HEK293T (cell line): ENCODE measurements around the gene LCN15.

ENCODE experiments used
- BHLHE40 ChIP-seq: fragments of 450-650 bp; IDR thresholded peaks from 2 replicates; pipeline ENCODE4 v1.6.1; 2016; ENCODE audit warnings: mild to moderate bottlenecking, moderate library complexity, borderline replicate concordance
- FOXK2 ChIP-seq: fragments of 450-650 bp; IDR thresholded peaks from 2 replicates; pipeline ENCODE4 v1.6.1; 2016; ENCODE audit warnings: mild to moderate bottlenecking
- NFRKB ChIP-seq: fragments of 450-650 bp; IDR thresholded peaks from 2 replicates; pipeline ENCODE4 v1.6.1; 2016; ENCODE audit warnings: mild to moderate bottlenecking, moderate library complexity
- SP1 ChIP-seq: fragments of 450-650 bp; IDR thresholded peaks from 2 replicates; pipeline ENCODE4 v1.6.1; 2017

- TF ChIP-seq SP1 (no peak), NFRKB (no peak), BHLHE40 (no peak), FOXK2 (no peak)
These were observed 39.5 kb downstream of the LCN15 start for GRCh38 chr9:136724772-136725171.
